ENCODE measurements around the gene MOSPD3.

Gene MOSPD3

GRCh38 chr7:100630066-100630465 lies 17.7 kb downstream of the MOSPD3 start:
- H3K4me3 ChIP-seq (ENCODE audit: low read depth, low read length), result no peak overlapping the region
- TF ChIP-seq MAX (IDR thresholded peaks at IDR 0.05; ENCODE audit: low read depth, low read length), result no peak
- no peak for TF ChIP-seq POLR2A (IDR thresholded peaks at IDR 0.05; ENCODE audit: extremely low read depth, insufficient read length)
- no peak for TF ChIP-seq MYC (IDR thresholded peaks at IDR 0.05; ENCODE audit: low read depth, low read length)
- TF ChIP-seq CTCF (IDR thresholded peaks at IDR 0.05; ENCODE audit: low read depth, low read length), result no peak
- DNase-seq (ENCODE audit: low read depth), result no peak

- DNase-seq (ENCODE audit: low read depth), result peak; percentile 66
- peak overlapping the region; percentile 36 for H3K4me3 ChIP-seq (ENCODE audit: low read depth, low read length)
- peak; percentile 10 for TF ChIP-seq CTCF (IDR thresholded peaks at IDR 0.05; ENCODE audit: low read depth, low read length)
- no peak; the same call in 1 of the 2 replicates for TF ChIP-seq MYC (IDR thresholded peaks at IDR 0.05; ENCODE audit: low read depth, low read length)
- TF ChIP-seq MAX (IDR thresholded peaks at IDR 0.05; ENCODE audit: low read depth, low read length), result 0 out of 2 replicates have a peak, but pooled peaks have one; percentile 15
Observed at GRCh38 chr7:100632951-100633717, 20.8 kb downstream of the MOSPD3 start.

GRCh38 chr7:100639995-100640516 lies 27.7 kb downstream of the MOSPD3 start:
- DNase-seq (ENCODE audit: low read depth), result no peak
- TF ChIP-seq MYC (IDR thresholded peaks at IDR 0.05; ENCODE audit: low read depth, low read length), result no peak
- no peak for TF ChIP-seq MAX (IDR thresholded peaks at IDR 0.05; ENCODE audit: low read depth, low read length)
- no peak for TF ChIP-seq CTCF (IDR thresholded peaks at IDR 0.05; ENCODE audit: low read depth, low read length)
- TF ChIP-seq POLR2A (IDR thresholded peaks at IDR 0.05; ENCODE audit: extremely low read depth, insufficient read length), result no peak
- no peak overlapping the region for H3K4me3 ChIP-seq (ENCODE audit: low read depth, low read length)

GRCh38 chr7:100640517-100641440 lies 28.4 kb downstream of the MOSPD3 start:
- no peak for DNase-seq (ENCODE audit: low read depth)
- no peak overlapping the region for H3K4me3 ChIP-seq (ENCODE audit: low read depth, low read length)
- TF ChIP-seq MYC (IDR thresholded peaks at IDR 0.05; ENCODE audit: low read depth, low read length) (no peak), CTCF (IDR thresholded peaks at IDR 0.05; ENCODE audit: low read depth, low read length) (no peak), POLR2A (IDR thresholded peaks at IDR 0.05; ENCODE audit: extremely low read depth, insufficient read length) (no peak), MAX (IDR thresholded peaks at IDR 0.05; ENCODE audit: low read depth, low read length) (no peak)

- no peak for DNase-seq (ENCODE audit: low read depth)
- TF ChIP-seq MAX (IDR thresholded peaks at IDR 0.05; ENCODE audit: low read depth, low read length) (no peak), MYC (IDR thresholded peaks at IDR 0.05; ENCODE audit: low read depth, low read length) (no peak), POLR2A (IDR thresholded peaks at IDR 0.05; ENCODE audit: extremely low read depth, insufficient read length) (no peak), CTCF (IDR thresholded peaks at IDR 0.05; ENCODE audit: low read depth, low read length) (no peak)
- no peak within 1 kb of the TSS for H3K4me3 ChIP-seq (ENCODE audit: low read depth, low read length)
Observed at GRCh38 chr7:100641463-100641859, 29.1 kb downstream of the MOSPD3 start, which contains the start of gene TFR2. TSS of gene TFR2 (minus strand) at chr7:100641552. CDS start at chr7:100641509, 43 bp downstream.

All from NB4 (cell line).